ENCODE results near the gene GPR108. TPM values are rescaled to one million over a fixed set of nuclear protein-coding genes. Genes with fewer than 3 reads are reported as not detected.

Gene GPR108
- total RNA-seq, 2 experiments from 2014 or later, result 34.5 to 36.6 TPM

DNA sequence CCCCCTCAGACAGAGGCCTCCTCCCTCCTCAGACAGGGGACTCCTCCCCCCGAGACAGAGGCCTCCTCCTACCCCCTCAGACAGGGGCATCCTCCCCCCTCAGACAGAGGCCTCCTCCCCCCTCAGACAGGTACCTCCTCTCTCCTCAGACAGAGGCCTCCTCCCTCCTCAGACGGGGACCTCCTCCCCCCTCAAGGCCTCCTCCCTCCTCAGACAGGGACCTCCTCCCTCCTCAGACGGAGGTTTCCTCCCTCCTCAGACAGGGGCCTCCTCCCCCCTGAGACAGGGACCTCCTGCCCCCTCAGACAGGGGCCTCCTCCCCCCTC is 30.8 kb downstream of the GPR108 start:
- Histone ChIP-seq H3K36me3 (ENCODE audit: insufficient read depth, low read length) (no peaks in the 10 kb centered on the region), H3K27ac (ENCODE audit: low read depth in 1 of 2, low read length in 2 of 2) (no peak overlapping the region), H3K9me3 (ENCODE audit: control insufficient read depth in 1 of 2, insufficient read depth in 1 of 2, low read length in 2 of 2) (peaks cover 0 to 7% of the 10 kb centered on the region in 2 experiments), H3K4me3 (ENCODE audit: low read length) (no peak overlapping the region), H3K27me3 (ENCODE audit: control insufficient read depth in 1 of 2, insufficient read depth in 2 of 2, low read length in 2 of 2) (peaks cover 13 to 21% of the 10 kb centered on the region in 2 experiments), H3K4me1 (ENCODE audit: insufficient read depth, low read length) (peaks cover 8% of the 10 kb centered on the region)
- intact Hi-C loops (cut with DNase I, micrococcal nuclease), result no loop called here
- Mint-ChIP-seq H3K36me3 (ENCODE audit: low read depth) (no peaks in the 10 kb centered on the region), H3K27me3 (peaks cover 31% of the 10 kb centered on the region), H3K4me3 (no peak overlapping the region), H3K27ac (no peak overlapping the region), H3K4me1 (ENCODE audit: low read depth) (peaks cover 13% of the 10 kb centered on the region), H3K9me3 (no peaks in the 10 kb centered on the region)
- TF ChIP-seq, protein P1, sequence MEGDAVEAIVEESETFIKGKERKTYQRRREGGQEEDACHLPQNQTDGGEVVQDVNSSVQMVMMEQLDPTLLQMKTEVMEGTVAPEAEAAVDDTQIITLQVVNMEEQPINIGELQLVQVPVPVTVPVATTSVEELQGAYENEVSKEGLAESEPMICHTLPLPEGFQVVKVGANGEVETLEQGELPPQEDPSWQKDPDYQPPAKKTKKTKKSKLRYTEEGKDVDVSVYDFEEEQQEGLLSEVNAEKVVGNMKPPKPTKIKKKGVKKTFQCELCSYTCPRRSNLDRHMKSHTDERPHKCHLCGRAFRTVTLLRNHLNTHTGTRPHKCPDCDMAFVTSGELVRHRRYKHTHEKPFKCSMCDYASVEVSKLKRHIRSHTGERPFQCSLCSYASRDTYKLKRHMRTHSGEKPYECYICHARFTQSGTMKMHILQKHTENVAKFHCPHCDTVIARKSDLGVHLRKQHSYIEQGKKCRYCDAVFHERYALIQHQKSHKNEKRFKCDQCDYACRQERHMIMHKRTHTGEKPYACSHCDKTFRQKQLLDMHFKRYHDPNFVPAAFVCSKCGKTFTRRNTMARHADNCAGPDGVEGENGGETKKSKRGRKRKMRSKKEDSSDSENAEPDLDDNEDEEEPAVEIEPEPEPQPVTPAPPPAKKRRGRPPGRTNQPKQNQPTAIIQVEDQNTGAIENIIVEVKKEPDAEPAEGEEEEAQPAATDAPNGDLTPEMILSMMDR (IDR thresholded peaks at IDR 0.05), result no peak
- ATAC-seq (ENCODE audit: poor library complexity) (no peak), DNase-seq (no peak)
- CTCF ChIA-PET, result no interaction called here
- POLR2A ChIA-PET, result no interaction called here

DNA sequence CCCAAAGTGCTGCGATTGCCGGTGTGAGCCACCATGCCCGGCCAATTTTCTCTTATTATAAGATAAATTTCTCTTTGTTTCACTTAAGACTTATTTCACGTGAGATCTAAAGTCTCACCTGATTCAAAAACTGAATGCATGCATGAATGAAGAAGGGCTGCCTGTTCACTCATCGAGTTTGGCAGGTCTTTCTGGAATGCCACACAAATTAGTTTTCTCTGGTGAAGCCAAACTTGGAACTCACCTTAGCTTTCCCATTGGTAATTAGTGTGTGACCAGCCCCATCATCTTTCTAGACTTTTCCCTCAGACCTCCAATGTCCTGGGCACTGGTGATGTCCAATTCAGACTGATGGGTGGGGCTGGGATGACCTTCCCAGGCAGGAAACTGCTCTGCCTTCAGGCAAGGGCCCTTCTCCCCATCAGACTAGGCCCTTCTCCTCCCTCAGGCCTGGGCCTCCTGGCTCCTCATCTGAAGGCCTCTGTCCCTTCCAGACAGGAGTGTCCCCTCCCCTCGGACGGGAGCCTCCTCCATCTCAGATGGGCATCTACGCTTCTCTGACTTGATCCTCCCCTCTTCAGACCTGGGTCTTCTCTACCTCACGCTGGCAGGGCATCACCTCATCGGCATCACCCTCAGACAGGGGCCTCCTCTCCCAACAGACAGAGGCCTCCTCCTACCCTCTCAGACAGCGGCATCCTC is 31.3 kb downstream of the GPR108 start:
- H3K9me3 ChIP-seq (ENCODE audit: control insufficient read depth in 1 of 2, insufficient read depth in 1 of 2, low read length in 2 of 2), result peaks cover 0 to 6% of the 10 kb centered on the region in 2 experiments
- CTCF ChIA-PET, result no interaction called here
- POLR2A ChIA-PET, result no interaction called here
- DNase-seq (no peak), ATAC-seq (ENCODE audit: poor library complexity) (no peak)
- H3K27ac ChIP-seq (ENCODE audit: low read depth in 1 of 2, low read length in 2 of 2), result no peak overlapping the region
- H3K4me3 ChIP-seq (ENCODE audit: low read length), result no peak overlapping the region
- H3K36me3 ChIP-seq (ENCODE audit: insufficient read depth, low read length), result no peaks in the 10 kb centered on the region
- intact Hi-C loops (cut with DNase I, micrococcal nuclease), result no loop called here
- H3K27ac Mint-ChIP-seq, result no peak overlapping the region
- no peaks in the 10 kb centered on the region for H3K36me3 Mint-ChIP-seq (ENCODE audit: low read depth)
- TF ChIP-seq, protein P1 (IDR thresholded peaks at IDR 0.05), result no peak
- peaks cover 10% of the 10 kb centered on the region for H3K4me1 Mint-ChIP-seq (ENCODE audit: low read depth)
- H3K4me3 Mint-ChIP-seq, result no peak overlapping the region
- no peaks in the 10 kb centered on the region for H3K9me3 Mint-ChIP-seq
- peaks cover 8% of the 10 kb centered on the region for H3K4me1 ChIP-seq (ENCODE audit: insufficient read depth, low read length)
- peaks cover 26% of the 10 kb centered on the region for H3K27me3 Mint-ChIP-seq
- H3K27me3 ChIP-seq (ENCODE audit: control insufficient read depth in 1 of 2, insufficient read depth in 2 of 2, low read length in 2 of 2), result peaks cover 11 to 20% of the 10 kb centered on the region in 2 experiments

DNA sequence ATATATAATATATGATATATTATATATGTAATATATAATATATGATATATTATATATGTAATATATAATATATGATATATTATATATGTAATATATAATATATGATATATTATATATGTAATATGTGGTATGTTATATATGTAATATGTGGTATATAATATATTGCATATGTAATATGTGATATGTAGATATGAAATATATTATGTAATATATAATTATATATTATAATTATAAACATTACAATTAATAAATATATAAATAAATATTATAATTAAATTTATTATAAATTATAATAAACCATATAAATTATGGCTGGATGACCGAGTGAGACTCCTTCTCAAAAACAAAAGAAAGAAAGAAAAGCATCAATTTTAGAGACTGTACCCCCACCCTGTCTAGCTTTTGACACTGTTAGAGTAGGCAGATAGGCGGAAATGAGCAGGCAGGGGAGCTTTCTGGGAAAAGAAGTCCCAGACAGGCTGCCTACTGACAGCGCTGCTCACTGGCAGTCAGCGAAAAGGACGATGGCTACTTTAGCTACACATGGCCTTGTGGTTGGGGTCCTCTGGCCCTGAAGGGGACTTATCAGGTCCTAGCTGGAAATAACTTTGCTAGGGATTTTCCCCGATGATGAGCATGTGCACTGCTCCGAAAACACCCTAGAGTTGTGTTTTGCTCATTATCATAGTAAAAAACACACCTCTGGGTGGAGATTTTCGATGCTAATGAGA is 36.6 kb downstream of the GPR108 start:
- Histone ChIP-seq H3K27ac (ENCODE audit: low read depth in 1 of 2, low read length in 2 of 2) (no peak overlapping the region), H3K27me3 (ENCODE audit: control insufficient read depth in 1 of 2, insufficient read depth in 2 of 2, low read length in 2 of 2) (no peaks in the 10 kb centered on the region), H3K4me3 (ENCODE audit: low read length) (no peak overlapping the region), H3K36me3 (ENCODE audit: insufficient read depth, low read length) (no peaks in the 10 kb centered on the region), H3K4me1 (ENCODE audit: insufficient read depth, low read length) (no peaks in the 10 kb centered on the region), H3K9me3 (ENCODE audit: control insufficient read depth in 1 of 2, insufficient read depth in 1 of 2, low read length in 2 of 2) (peaks cover 0 to 5% of the 10 kb centered on the region in 2 experiments)
- no peaks in the 10 kb centered on the region for H3K9me3 Mint-ChIP-seq
- intact Hi-C loops (cut with DNase I, micrococcal nuclease), result no loop called here
- TF ChIP-seq, protein P1 (IDR thresholded peaks at IDR 0.05), result no peak
- no peaks in the 10 kb centered on the region for H3K27me3 Mint-ChIP-seq
- ChIA-PET POLR2A (no interaction called here), CTCF (no interaction called here)
- ATAC-seq (ENCODE audit: poor library complexity), result no peak
- H3K4me1 Mint-ChIP-seq (ENCODE audit: low read depth), result no peaks in the 10 kb centered on the region
- H3K27ac Mint-ChIP-seq, result no peak overlapping the region
- H3K36me3 Mint-ChIP-seq (ENCODE audit: low read depth), result no peaks in the 10 kb centered on the region
- H3K4me3 Mint-ChIP-seq, result no peak overlapping the region
- DNase-seq, result no peak

Data from CD4-positive, alpha-beta T cell (primary cell).